ENCODE measurements around the gene CYFIP2.
"Not testable (repeated sequence)": the region's sequence is repeated elsewhere in the genome, so short reads cannot be mapped to it uniquely, and the experiment has no call there.

CYFIP2 gene

DNA sequence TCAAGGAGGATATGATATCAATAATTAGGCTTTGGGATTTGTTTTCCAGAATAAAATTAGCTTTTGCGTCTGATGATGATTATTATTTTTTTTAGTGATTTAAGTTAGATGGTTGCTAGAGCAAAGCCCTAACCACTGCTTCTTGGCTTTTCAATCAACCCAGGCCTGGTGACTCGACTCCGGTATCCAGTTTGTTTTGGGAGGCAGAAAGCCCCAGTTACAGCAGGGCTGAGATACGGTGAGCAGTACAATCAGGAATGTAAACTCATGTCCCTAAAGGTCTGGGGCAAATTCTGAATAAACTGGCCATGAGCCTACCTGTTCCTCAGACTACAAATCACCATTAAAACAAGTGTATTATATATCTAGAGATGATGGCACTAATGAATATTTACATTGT lies 24.4 kb upstream of the CYFIP2 start:
- TF ChIP-seq, protein P1, sequence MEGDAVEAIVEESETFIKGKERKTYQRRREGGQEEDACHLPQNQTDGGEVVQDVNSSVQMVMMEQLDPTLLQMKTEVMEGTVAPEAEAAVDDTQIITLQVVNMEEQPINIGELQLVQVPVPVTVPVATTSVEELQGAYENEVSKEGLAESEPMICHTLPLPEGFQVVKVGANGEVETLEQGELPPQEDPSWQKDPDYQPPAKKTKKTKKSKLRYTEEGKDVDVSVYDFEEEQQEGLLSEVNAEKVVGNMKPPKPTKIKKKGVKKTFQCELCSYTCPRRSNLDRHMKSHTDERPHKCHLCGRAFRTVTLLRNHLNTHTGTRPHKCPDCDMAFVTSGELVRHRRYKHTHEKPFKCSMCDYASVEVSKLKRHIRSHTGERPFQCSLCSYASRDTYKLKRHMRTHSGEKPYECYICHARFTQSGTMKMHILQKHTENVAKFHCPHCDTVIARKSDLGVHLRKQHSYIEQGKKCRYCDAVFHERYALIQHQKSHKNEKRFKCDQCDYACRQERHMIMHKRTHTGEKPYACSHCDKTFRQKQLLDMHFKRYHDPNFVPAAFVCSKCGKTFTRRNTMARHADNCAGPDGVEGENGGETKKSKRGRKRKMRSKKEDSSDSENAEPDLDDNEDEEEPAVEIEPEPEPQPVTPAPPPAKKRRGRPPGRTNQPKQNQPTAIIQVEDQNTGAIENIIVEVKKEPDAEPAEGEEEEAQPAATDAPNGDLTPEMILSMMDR (IDR thresholded peaks at IDR 0.05; ENCODE audit: low read depth, low read length), result no peak
- no peak overlapping the region for H3K4me3 ChIP-seq (ENCODE audit: low read depth, low read length)
- no peak for DNase-seq (ENCODE audit: low read depth, low spot score)
- in situ Hi-C loops (cut with HindIII; ENCODE audit: low sequenced_read_pairs), result no loop called here

DNA sequence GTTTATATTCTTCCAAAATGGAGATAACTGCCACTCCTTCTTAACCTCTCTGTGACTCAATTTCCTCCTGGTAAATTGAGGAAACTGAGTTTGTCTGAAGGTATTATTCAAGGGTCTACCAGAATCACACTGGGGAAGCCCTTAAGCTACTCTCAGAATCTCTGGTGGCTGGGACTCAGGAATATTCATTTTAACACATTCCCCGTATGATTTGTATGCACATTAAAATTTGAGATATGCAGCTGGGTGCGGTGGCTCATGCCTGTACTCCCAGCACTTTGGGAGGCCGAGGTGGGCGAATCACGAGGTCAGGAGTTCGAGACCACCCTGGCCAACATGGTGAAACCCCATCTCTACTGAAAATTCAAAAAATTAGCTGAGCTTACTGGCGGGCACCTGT lies 21.2 kb upstream of the CYFIP2 start:
- H3K4me3 ChIP-seq (ENCODE audit: low read depth, low read length); DNase-seq (ENCODE audit: low read depth, low spot score); in situ Hi-C loops (cut with HindIII; ENCODE audit: low sequenced_read_pairs): not testable (repeated sequence)

DNA sequence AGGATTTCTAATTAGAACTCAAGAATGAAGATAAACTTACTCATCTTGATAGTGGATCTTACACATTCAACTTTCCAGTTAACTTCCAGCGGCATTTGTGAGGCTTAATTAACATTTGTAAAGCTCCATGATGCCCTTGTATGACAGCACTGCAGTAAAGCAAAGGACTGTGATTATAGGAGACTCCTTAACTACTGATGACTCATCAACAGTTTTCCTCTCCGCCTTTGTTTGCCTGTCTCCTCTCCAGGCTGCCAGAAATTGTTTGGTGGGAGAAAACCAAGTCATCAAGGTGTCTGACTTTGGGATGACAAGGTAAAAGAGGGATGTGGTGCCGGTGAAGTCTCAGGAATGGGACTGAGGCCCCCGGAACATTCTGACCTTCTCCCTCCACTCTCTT lies 20.4 kb upstream of the CYFIP2 start:
- TF ChIP-seq, protein P1 (IDR thresholded peaks at IDR 0.05; ENCODE audit: low read depth, low read length), result no peak
- in situ Hi-C loops (cut with HindIII; ENCODE audit: low sequenced_read_pairs), result no loop called here
- H3K4me3 ChIP-seq (ENCODE audit: low read depth, low read length), result no peak overlapping the region
- DNase-seq (ENCODE audit: low read depth, low spot score), result peak; percentile 8

DNA sequence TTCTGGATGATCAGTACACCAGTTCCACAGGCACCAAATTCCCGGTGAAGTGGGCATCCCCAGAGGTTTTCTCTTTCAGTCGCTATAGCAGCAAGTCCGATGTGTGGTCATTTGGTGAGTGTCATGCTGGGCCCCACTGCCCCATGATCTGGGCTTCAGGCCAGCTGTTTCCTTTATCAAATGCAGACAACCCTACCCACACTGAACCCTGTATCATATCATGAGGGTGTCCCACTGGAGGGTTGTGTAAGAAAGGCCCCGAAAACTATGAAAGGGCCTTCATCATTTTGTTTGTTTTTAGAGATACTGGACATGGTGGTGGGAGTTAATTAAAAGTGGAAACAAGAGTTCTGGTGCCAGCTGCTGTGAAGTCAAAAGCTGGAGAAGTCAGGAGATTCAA lies 20.0 kb upstream of the CYFIP2 start:
- in situ Hi-C loops (cut with HindIII; ENCODE audit: low sequenced_read_pairs), result no loop called here
- TF ChIP-seq, protein P1 (IDR thresholded peaks at IDR 0.05; ENCODE audit: low read depth, low read length), result no peak
- H3K4me3 ChIP-seq (ENCODE audit: low read depth, low read length), result no peak overlapping the region
- DNase-seq (ENCODE audit: low read depth, low spot score), result no peak

DNA sequence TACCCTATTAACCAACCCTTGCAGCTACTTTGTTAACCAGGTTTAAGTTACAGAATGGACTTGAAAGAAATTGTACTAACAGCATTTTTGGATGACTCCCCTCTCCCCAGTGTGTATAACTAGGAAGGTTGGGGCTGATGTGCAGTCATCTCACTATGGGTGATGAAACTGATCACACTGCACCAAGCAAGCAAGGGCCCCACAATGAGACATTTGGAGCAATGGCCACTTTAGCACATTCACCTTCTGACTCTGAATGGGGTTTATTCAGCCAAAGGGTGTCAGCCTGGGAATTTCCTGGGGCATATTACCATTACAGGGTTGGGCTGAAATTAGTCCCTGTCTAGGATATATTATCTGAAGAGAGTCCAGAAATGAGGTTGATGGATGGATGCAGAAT lies 18.7 kb upstream of the CYFIP2 start:
- no peak overlapping the region for H3K4me3 ChIP-seq (ENCODE audit: low read depth, low read length)
- DNase-seq (ENCODE audit: low read depth, low spot score), result no peak
- in situ Hi-C loops (cut with HindIII; ENCODE audit: low sequenced_read_pairs), result no loop called here
- TF ChIP-seq, protein P1 (IDR thresholded peaks at IDR 0.05; ENCODE audit: low read depth, low read length), result no peak

DNA sequence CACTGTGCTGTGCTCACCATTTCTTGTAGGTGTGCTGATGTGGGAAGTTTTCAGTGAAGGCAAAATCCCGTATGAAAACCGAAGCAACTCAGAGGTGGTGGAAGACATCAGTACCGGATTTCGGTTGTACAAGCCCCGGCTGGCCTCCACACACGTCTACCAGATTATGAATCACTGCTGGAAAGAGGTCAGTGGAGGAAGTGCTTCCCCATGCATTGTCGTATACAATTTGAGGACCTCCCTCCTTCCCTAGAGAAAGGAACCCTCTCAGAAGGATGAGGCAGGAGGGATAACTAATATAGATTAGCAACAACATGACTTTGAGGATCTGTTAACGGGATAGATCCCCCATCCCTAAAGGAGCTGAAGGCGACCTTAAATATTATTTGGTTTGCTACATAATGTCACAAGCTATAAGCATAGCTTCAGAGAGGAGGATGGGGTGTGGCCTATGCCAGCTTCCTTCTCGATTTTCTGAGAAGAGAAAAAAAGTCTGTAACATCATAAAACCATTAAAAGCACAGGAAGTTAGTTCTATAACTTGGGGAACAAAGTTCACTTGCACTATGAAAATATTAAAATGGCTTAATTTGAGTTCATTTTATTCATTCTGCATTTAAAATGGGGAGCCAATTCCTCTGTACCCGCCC lies 17.0 kb upstream of the CYFIP2 start:
- TF ChIP-seq, protein P1 (IDR thresholded peaks at IDR 0.05; ENCODE audit: low read depth, low read length), result no peak
- in situ Hi-C loops (cut with HindIII; ENCODE audit: low sequenced_read_pairs), result no loop called here
- no peak for DNase-seq (ENCODE audit: low read depth, low spot score)
- no peak overlapping the region for H3K4me3 ChIP-seq (ENCODE audit: low read depth, low read length)

DNA sequence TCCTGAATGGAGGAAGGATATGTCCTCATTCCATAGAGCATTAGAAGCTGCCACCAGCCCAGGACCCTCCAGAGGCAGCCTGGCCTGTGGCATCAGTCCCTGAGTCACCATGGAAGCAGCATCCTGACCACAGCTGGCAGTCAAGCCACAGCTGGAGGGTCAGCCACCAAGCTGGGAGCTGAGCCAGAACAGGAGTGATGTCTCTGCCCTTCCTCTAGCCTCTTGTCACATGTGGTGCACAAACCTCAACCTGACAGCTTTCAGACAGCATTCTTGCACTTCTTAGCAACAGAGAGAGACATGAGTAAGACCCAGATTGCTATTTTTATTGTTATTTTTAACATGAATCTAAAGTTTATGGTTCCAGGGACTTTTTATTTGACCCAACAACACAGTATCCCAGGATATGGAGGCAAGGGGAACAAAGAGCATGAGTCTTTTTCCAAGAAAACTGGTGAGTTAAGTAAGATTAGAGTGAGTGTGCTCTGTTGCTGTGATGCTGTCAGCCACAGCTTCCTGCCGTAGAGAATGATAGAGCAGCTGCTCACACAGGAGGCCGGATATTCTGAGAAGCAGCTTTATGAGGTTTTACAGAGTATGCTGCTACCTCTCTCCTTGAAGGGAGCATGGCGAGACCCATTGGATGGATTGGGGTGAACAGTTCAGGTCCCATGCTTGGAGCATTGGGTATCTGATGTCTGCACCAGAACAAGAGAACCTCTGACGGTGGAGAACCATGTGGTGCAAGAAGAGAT lies 13.0 kb upstream of the CYFIP2 start:
- in situ Hi-C loops (cut with HindIII; ENCODE audit: low sequenced_read_pairs), result no loop called here
- DNase-seq (ENCODE audit: low read depth, low spot score), result peak; percentile 24
- H3K4me3 ChIP-seq (ENCODE audit: low read depth, low read length), result no peak overlapping the region
- TF ChIP-seq, protein P1 (IDR thresholded peaks at IDR 0.05; ENCODE audit: low read depth, low read length), result no peak

Data from astrocyte of the spinal cord (primary cell).